HepG2 (cell line): ENCODE data around the gene CCL22. TPM values are rescaled to one million over a fixed set of nuclear protein-coding genes. Genes with fewer than 3 reads are reported as not detected.

Source experiments
- AGO2 ChIP-seq: fragments of 200-400 bp; formaldehyde crosslinking; optimal IDR thresholded peaks from 2 replicates; pipeline ENCODE3; 2017; ENCODE audit warnings: mild to moderate bottlenecking, low read depth, low read length, moderate library complexity
- ARID2 ChIP-seq: sonication (generic); formaldehyde crosslinking; IDR thresholded peaks from 2 replicates; pipeline ENCODE4 v1.8.1; 2022; ENCODE audit warnings: mild to moderate bottlenecking, missing genetic modification reagents, borderline replicate concordance
- ARNTL ChIP-seq: sonication (generic); formaldehyde crosslinking; IDR thresholded peaks from 2 replicates; pipeline ENCODE4 v1.4.0; 2020; ENCODE audit warnings: mild to moderate bottlenecking, missing genetic modification reagents
- EED ChIP-seq: sonication (generic); formaldehyde crosslinking; IDR thresholded peaks from 2 replicates; pipeline ENCODE4 v1.5.0; 2020; ENCODE audit warnings: mild to moderate bottlenecking, missing genetic modification reagents
- HMG20B ChIP-seq: conservative IDR thresholded peaks from 2 replicates; pipeline ENCODE4 v1.6.1; 2016; ENCODE audit warnings: missing genetic modification reagents, missing compliant biosample characterization
- MATR3 ChIP-seq: sonication (generic); formaldehyde crosslinking; IDR thresholded peaks from 2 replicates; pipeline ENCODE4 v1.4.0; 2020; ENCODE audit warnings: missing genetic modification reagents
- MIXL1 ChIP-seq: IDR thresholded peaks from 2 replicates; pipeline ENCODE4 v1.6.1; 2016
- MXI1 ChIP-seq: IDR thresholded peaks from 3 replicates; pipeline ENCODE4 v1.6.1; 2012; ENCODE audit warnings: low read depth, low read length, inconsistent platforms, borderline replicate concordance
- NFATC3 ChIP-seq: sonication (generic); formaldehyde crosslinking; IDR thresholded peaks from 2 replicates; pipeline ENCODE4 v1.5.1; 2020; ENCODE audit warnings: mild to moderate bottlenecking, missing genetic modification reagents
- NFYB ChIP-seq: sonication (generic); formaldehyde crosslinking; IDR thresholded peaks from 2 replicates; pipeline ENCODE4 v1.4.0; 2020; ENCODE audit warnings: missing genetic modification reagents
- NR2C2 ChIP-seq: sonication (generic); formaldehyde crosslinking; IDR thresholded peaks from 2 replicates; pipeline ENCODE4 v1.4.0; 2020; ENCODE audit warnings: missing genetic modification reagents, mild to moderate bottlenecking, moderate library complexity, borderline replicate concordance
- PHF5A ChIP-seq: IDR thresholded peaks from one replicate; pipeline ENCODE4 v1.6.1; 2018; ENCODE audit warnings: low read depth, missing genetic modification reagents; ENCODE audit not compliant: unreplicated experiment
- PLRG1 ChIP-seq: fragments of 450-650 bp; conservative IDR thresholded peaks from 2 replicates; pipeline ENCODE4 v1.6.1; 2016
- RFX3 ChIP-seq: IDR thresholded peaks from 2 replicates; pipeline ENCODE4 v1.6.1; 2016; ENCODE audit warnings: missing biosample characterization, missing genetic modification reagents
- RFXANK ChIP-seq: IDR thresholded peaks from 2 replicates; pipeline ENCODE4 v1.6.1; 2016
- SNAI1 ChIP-seq: sonication (generic); formaldehyde crosslinking; IDR thresholded peaks from 2 replicates; pipeline ENCODE4 v1.5.0; 2020; ENCODE audit warnings: mild to moderate bottlenecking, missing genetic modification reagents, borderline replicate concordance
- SRY ChIP-seq: sonication (generic); formaldehyde crosslinking; IDR thresholded peaks from 2 replicates; pipeline ENCODE4 v1.8.0; 2022; ENCODE audit warnings: mild to moderate bottlenecking, missing genetic modification reagents
- TBL1XR1 ChIP-seq: fragments of 150-350 bp; IDR thresholded peaks from 2 replicates; pipeline ENCODE4 v1.6.1; 2014; ENCODE audit warnings: borderline replicate concordance, low read length; ENCODE audit not compliant: partially characterized antibody
- ZBTB49 ChIP-seq: sonication (generic); formaldehyde crosslinking; IDR thresholded peaks from 2 replicates; pipeline ENCODE4 v1.4.0; 2020; ENCODE audit warnings: missing genetic modification reagents, borderline replicate concordance
- ZFP36 ChIP-seq: fragments of 150-350 bp; IDR thresholded peaks from 2 replicates; pipeline ENCODE4 v1.6.1; 2018; ENCODE audit warnings: borderline replicate concordance, low read length, low read depth; ENCODE audit not compliant: partially characterized antibody
- ZNF253 ChIP-seq: sonication (generic); formaldehyde crosslinking; IDR thresholded peaks from 2 replicates; pipeline ENCODE4 v1.8.0; 2022; ENCODE audit warnings: mild to moderate bottlenecking, missing genetic modification reagents, borderline replicate concordance
- ZNF274 ChIP-seq: sonication (generic); formaldehyde crosslinking; IDR thresholded peaks from 2 replicates; pipeline ENCODE4 v1.5.1; 2020; ENCODE audit warnings: mild to moderate bottlenecking, missing genetic modification reagents
- ZNF329 ChIP-seq: sonication (generic); formaldehyde crosslinking; IDR thresholded peaks from 2 replicates; pipeline ENCODE4 v1.9.0; 2021; ENCODE audit warnings: low read depth, mild to moderate bottlenecking, missing genetic modification reagents
- ZNF354B ChIP-seq: sonication (generic); formaldehyde crosslinking; IDR thresholded peaks from 2 replicates; pipeline ENCODE4 v1.8.0; 2022; ENCODE audit warnings: mild to moderate bottlenecking, missing genetic modification reagents
- ZNF770 ChIP-seq: sonication (generic); formaldehyde crosslinking; IDR thresholded peaks from 2 replicates; pipeline ENCODE4 v1.5.0; 2020; ENCODE audit warnings: mild to moderate bottlenecking, missing genetic modification reagents
- ZNF792 ChIP-seq: IDR thresholded peaks from 2 replicates; pipeline ENCODE4 v1.6.1; 2016
- ZSCAN21 ChIP-seq: sonication (generic); formaldehyde crosslinking; IDR thresholded peaks from 2 replicates; pipeline ENCODE4 v1.8.0; 2022; ENCODE audit warnings: mild to moderate bottlenecking, missing genetic modification reagents, moderate library complexity, borderline replicate concordance
- polyA plus RNA-seq, 8 experiments: library from polyadenylated mRNA; depleted of rRNA in 3 of 8; stranded (reverse) in 7 of 8; unstranded in 1 of 8; fragments of >200 nt; fragmentation: Illumina TruSeq in 4 of 8; extraction: Trizol in 4 of 8; gene quantifications; 2 replicates each; pipeline versions ENCODE4 v1.2.1 to v1.2.3, GENCODE V29; 2011 to 2016; ENCODE audit warnings: low read depth in 4 of 8, missing spikeins in 1 of 8, mixed read lengths in 1 of 8; ENCODE audit not compliant: insufficient read depth in 1 of 8
- total RNA-seq, 5 experiments: library from RNA; depleted of rRNA; stranded (reverse); fragments of >200 nt; fragmentation: Illumina TruSeq; extraction: Trizol; gene quantifications; 2 replicates each; pipeline ENCODE4 v1.2.3, GENCODE V29; 2016; ENCODE audit warnings: low read depth in 1 of 5

Gene CCL22
- total and polyA plus RNA-seq, 2 of the 13 experiments (the other 11 are each of a cell fraction or from before 2014, with no cell fraction given): not detected

- TF ChIP-seq ZNF354B (CRISPR knock-in tag) (peak; percentile 34; the same call in 1 of the 2 replicates), ZNF792 (CRISPR knock-in tag) (peak; percentile 97), AGO2 (no peak), NR2C2 (CRISPR knock-in tag) (peak; percentile 83; the same call in 1 of the 2 replicates), ARNTL (no peak; the same call in 1 of the 2 replicates), HMG20B (CRISPR knock-in tag) (0 out of 2 replicates have a peak, but pooled peaks have one; percentile 86), SNAI1 (CRISPR knock-in tag) (no peak), RFX3 (CRISPR knock-in tag) (no peak), TBL1XR1 (no peak), ZNF770 (CRISPR knock-in tag) (no peak), NFYB (CRISPR knock-in tag) (no peak), MIXL1 (CRISPR knock-in tag) (peak; percentile 94; the same call in 1 of the 2 replicates), ZNF253 (CRISPR knock-in tag) (peak; percentile 8; the same call in 1 of the 2 replicates), PLRG1 (no peak), MXI1 (no peak), RFXANK (no peak), ZNF274 (CRISPR knock-in tag) (peak; percentile 2; the same call in 1 of the 2 replicates), ZNF329 (CRISPR knock-in tag) (no peak; the same call in 1 of the 2 replicates), ZSCAN21 (CRISPR knock-in tag) (no peak; the same call in 1 of the 2 replicates), NFATC3 (CRISPR knock-in tag) (no peak; the same call in 1 of the 2 replicates), EED (peak; percentile 56; the same call in 1 of the 2 replicates), ZFP36 (no peak), ZBTB49 (CRISPR knock-in tag) (peak; percentile 60; the same call in 1 of the 2 replicates), ARID2 (CRISPR knock-in tag) (no peak), SRY (CRISPR knock-in tag) (peak; percentile 31; the same call in 1 of the 2 replicates), PHF5A (peak; percentile 99), MATR3 (CRISPR knock-in tag) (0 out of 2 replicates have a peak, but pooled peaks have one; percentile 16)
Measured at GRCh38 chr16:57373117-57373947, 14.7 kb downstream of the CCL22 start (continued).
